HEK293T (cell line): Measurements from ENCODE around the gene NME7.

Source experiments
- BHLHE40 ChIP-seq: fragments of 450-650 bp; IDR thresholded peaks from 2 replicates; pipeline ENCODE4 v1.6.1; 2016; ENCODE audit warnings: mild to moderate bottlenecking, moderate library complexity, borderline replicate concordance
- FOXA1 ChIP-seq: fragments of 450-650 bp; IDR thresholded peaks from 2 replicates; pipeline ENCODE4 v1.6.1; 2016; ENCODE audit warnings: mild to moderate bottlenecking
- HDGF ChIP-seq: fragments of 450-650 bp; IDR thresholded peaks from 2 replicates; pipeline ENCODE4 v1.6.1; 2017; ENCODE audit warnings: antibody characterized with exemption, borderline replicate concordance
- PKNOX1 ChIP-seq: fragments of 450-650 bp; IDR thresholded peaks from 2 replicates; pipeline ENCODE4 v1.6.1; 2016
- SP1 ChIP-seq: fragments of 450-650 bp; IDR thresholded peaks from 2 replicates; pipeline ENCODE4 v1.6.1; 2017
- SUZ12 ChIP-seq: fragments of 450-650 bp; IDR thresholded peaks from 2 replicates; pipeline ENCODE4 v1.6.1; 2016; ENCODE audit warnings: mild to moderate bottlenecking
- ZNF384 ChIP-seq: fragments of 450-650 bp; IDR thresholded peaks from 2 replicates; pipeline ENCODE4 v1.6.1; 2016

- TF ChIP-seq SP1 (no peak), PKNOX1 (no peak), SUZ12 (no peak), BHLHE40 (no peak), ZNF384 (no peak), FOXA1 (no peak), HDGF (no peak)
Measured at GRCh38 chr1:169090900-169091311, 276.7 kb downstream of the NME7 start.
